ENCODE results near the gene MT1A.

GRCh38 chr16:56639045-56639444 lies 579 bp downstream of the MT1A start:
- TF ChIP-seq POLR2A (IDR thresholded peaks at IDR 0.05; ENCODE audit: borderline replicate concordance, extremely low read depth, insufficient read depth, insufficient read length) (no peak), MAX (IDR thresholded peaks at IDR 0.05) (no peak), EZH2phosphoT487 (IDR thresholded peaks at IDR 0.05; ENCODE audit: borderline replicate concordance) (no peak), RAD21 (IDR thresholded peaks at IDR 0.05; ENCODE audit: low read depth) (no peak), EZH2 (IDR thresholded peaks at IDR 0.05) (no peak), EGR1 (IDR thresholded peaks at IDR 0.05; ENCODE audit: low read depth) (no peak), CEBPB (IDR thresholded peaks at IDR 0.05; ENCODE audit: low read depth) (no peak)

All from HCT116 (cell line).